Measurements from ENCODE around the gene RPN2. TPM values are rescaled to one million over a fixed set of nuclear protein-coding genes. Genes with fewer than 3 reads are reported as not detected.

The RPN2 gene
- total RNA-seq, 1 experiment from 2014 or later: 234 TPM

DNA sequence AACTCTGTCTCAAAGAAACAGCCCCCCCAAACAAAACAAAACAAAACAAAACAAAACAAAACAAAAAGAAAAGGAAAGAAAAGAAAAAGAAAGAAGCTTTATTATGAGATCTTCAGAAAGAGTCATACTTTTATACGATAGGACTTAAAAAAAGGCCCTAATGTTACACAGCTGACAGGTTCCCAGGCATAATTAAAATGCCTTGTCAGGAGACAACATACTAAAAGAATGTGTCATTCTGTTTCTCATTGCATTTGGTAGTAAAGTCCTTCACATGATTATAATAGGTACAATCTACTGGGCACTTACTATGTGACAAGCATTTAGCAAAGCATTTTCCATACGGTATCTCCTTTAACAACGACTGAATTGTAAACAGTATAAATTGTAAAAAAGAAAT, 36.4 kb upstream of the RPN2 start:
- H3K23ac ChIP-seq (ENCODE audit: insufficient read length, low read depth, low read length): no peak overlapping the region
- H2BK20ac ChIP-seq (ENCODE audit: low read depth, low read length, poor library complexity, severe bottlenecking): no peak overlapping the region
- no peak overlapping the region for H3K14ac ChIP-seq (ENCODE audit: insufficient read depth, low read length)
- H3K4me1 Mint-ChIP-seq: no peaks in the 10 kb centered on the region
- no peak overlapping the region for H3K56ac ChIP-seq (ENCODE audit: insufficient read length, low read depth, low read length)
- H3K23me2 ChIP-seq (ENCODE audit: insufficient read length, low read depth, low read length, poor library complexity, severe bottlenecking): no peaks in the 10 kb centered on the region
- H3K4me1 ChIP-seq (ENCODE audit: insufficient read depth, low read length): no peaks in the 10 kb centered on the region
- TF ChIP-seq, protein P1, sequence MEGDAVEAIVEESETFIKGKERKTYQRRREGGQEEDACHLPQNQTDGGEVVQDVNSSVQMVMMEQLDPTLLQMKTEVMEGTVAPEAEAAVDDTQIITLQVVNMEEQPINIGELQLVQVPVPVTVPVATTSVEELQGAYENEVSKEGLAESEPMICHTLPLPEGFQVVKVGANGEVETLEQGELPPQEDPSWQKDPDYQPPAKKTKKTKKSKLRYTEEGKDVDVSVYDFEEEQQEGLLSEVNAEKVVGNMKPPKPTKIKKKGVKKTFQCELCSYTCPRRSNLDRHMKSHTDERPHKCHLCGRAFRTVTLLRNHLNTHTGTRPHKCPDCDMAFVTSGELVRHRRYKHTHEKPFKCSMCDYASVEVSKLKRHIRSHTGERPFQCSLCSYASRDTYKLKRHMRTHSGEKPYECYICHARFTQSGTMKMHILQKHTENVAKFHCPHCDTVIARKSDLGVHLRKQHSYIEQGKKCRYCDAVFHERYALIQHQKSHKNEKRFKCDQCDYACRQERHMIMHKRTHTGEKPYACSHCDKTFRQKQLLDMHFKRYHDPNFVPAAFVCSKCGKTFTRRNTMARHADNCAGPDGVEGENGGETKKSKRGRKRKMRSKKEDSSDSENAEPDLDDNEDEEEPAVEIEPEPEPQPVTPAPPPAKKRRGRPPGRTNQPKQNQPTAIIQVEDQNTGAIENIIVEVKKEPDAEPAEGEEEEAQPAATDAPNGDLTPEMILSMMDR (conservative IDR thresholded peaks at IDR 0.05): no peak
- H3K79me2 ChIP-seq (ENCODE audit: insufficient read depth, low read length): no peaks in the 10 kb centered on the region
- H3K79me1 ChIP-seq (ENCODE audit: insufficient read depth, low read depth, low read length, poor library complexity, severe bottlenecking): no peaks in the 10 kb centered on the region
- H3K9me3 ChIP-seq (ENCODE audit: control insufficient read depth, low read depth, low read length): no peaks in the 10 kb centered on the region
- no peak for DNase-seq
- no peak overlapping the region for H3K4ac ChIP-seq (ENCODE audit: low read depth, low read length)
- H2BK12ac ChIP-seq (ENCODE audit: insufficient read length, low read depth, low read length): no peak overlapping the region
- WGBS (ENCODE audit: extremely low coverage, insufficient read length, low lambda C conversion rate): no CpG with 5 or more reads among the region's 3 CpGs
- H3K9me3 Mint-ChIP-seq: no peaks in the 10 kb centered on the region
- H4K91ac ChIP-seq (ENCODE audit: insufficient read length, low read depth, low read length): no peak overlapping the region
- H2BK120ac ChIP-seq (ENCODE audit: low read depth, low read length, poor library complexity, severe bottlenecking): no peak overlapping the region
- no peak overlapping the region for H2BK15ac ChIP-seq (ENCODE audit: low read depth, low read length)
- H3K36me3 Mint-ChIP-seq (ENCODE audit: insufficient read depth in 1 of 3, low read depth in 3 of 3): no peaks in the 10 kb centered on the region
- no peak overlapping the region for H3K27ac ChIP-seq (ENCODE audit: insufficient read length, low read depth, low read length)
- no peak overlapping the region for H3K9ac ChIP-seq (ENCODE audit: extremely low read depth, insufficient read length, low read length)
- H3K18ac ChIP-seq (ENCODE audit: insufficient read length, low read depth, low read length): no peak overlapping the region
- H3K4me3 Mint-ChIP-seq: no peak overlapping the region
- H2BK5ac ChIP-seq (ENCODE audit: insufficient read length, low read length): no peak overlapping the region
- no peak overlapping the region for H4K5ac ChIP-seq (ENCODE audit: insufficient read length, low read depth, low read length)
- no peak overlapping the region; a peak in 1 of 7 replicates for H3K27ac Mint-ChIP-seq
- no peaks in the 10 kb centered on the region for H3K27me3 ChIP-seq (ENCODE audit: insufficient read depth, low read length)
- H3K27me3 Mint-ChIP-seq (ENCODE audit: low read depth): no peaks in the 10 kb centered on the region
- no peak overlapping the region for H4K8ac ChIP-seq (replicated peaks; ENCODE audit: insufficient read length, low read depth, low read length)
- no peak overlapping the region for H2AK5ac ChIP-seq (ENCODE audit: insufficient read length, low read length)
- H3T11ph ChIP-seq (ENCODE audit: low read length): no peak overlapping the region
- H3K4me2 ChIP-seq (ENCODE audit: insufficient read depth, insufficient read length, low read length): no peak overlapping the region
- no peaks in the 10 kb centered on the region for H4K20me1 ChIP-seq (ENCODE audit: control insufficient read depth, insufficient read depth, insufficient read length)
- no peak overlapping the region for H2AFZ ChIP-seq (ENCODE audit: low read length)
